Glutamatergic neuron (in vitro differentiated cells): ENCODE data around the gene GNAL. TPM values are rescaled to one million over a fixed set of nuclear protein-coding genes. Genes with fewer than 3 reads are reported as not detected.

Source experiments
- DNase-seq: peaks from one replicate; pipeline ENCODE4 v3.0.0; 2022
- H3K27ac Mint-ChIP-seq: one replicate; pipeline ENCODE4 v1.8.0; 2020; ENCODE audit warnings: mild to moderate bottlenecking, mixed read lengths, inconsistent platforms; ENCODE audit not compliant: unreplicated experiment
- H3K27me3 Mint-ChIP-seq: one replicate; pipeline ENCODE4 v1.8.0; 2020; ENCODE audit warnings: mild to moderate bottlenecking, moderate library complexity, mixed read lengths, inconsistent platforms; ENCODE audit not compliant: unreplicated experiment
- H3K36me3 Mint-ChIP-seq: one replicate; pipeline ENCODE4 v1.8.0; 2020; ENCODE audit warnings: mild to moderate bottlenecking, mixed read lengths, inconsistent platforms; ENCODE audit not compliant: unreplicated experiment
- H3K4me1 Mint-ChIP-seq: one replicate; pipeline ENCODE4 v1.8.0; 2020; ENCODE audit warnings: mild to moderate bottlenecking, low read depth, mixed read lengths, inconsistent platforms; ENCODE audit not compliant: unreplicated experiment
- H3K4me3 Mint-ChIP-seq: one replicate; pipeline ENCODE4 v1.8.0; 2020; ENCODE audit warnings: mild to moderate bottlenecking, mixed read lengths, inconsistent platforms; ENCODE audit not compliant: unreplicated experiment
- H3K9me3 Mint-ChIP-seq: one replicate; pipeline ENCODE4 v1.8.0; 2020; ENCODE audit warnings: mild to moderate bottlenecking, moderate library complexity, mixed read lengths, inconsistent platforms; ENCODE audit not compliant: unreplicated experiment
- total RNA-seq: library from RNA; stranded (reverse); fragmentation: NEBNext Ultra II Directional; extraction: Animal tissue kit (Norgen Biotek cat#: 25700); gene quantifications from one replicate; pipeline ENCODE4 v1.2.1, GENCODE V29; 2021; ENCODE audit not compliant: unreplicated experiment
- TF ChIP-seq, protein P1 (sequence below): fragments of 200-600 bp; sonication (generic); IDR thresholded peaks from one replicate; pipeline ENCODE4 v1.5.0; 2021; ENCODE audit not compliant: partially characterized antibody, unreplicated experiment

GNAL gene
- total RNA-seq, 1 donor from 2014 or later = 52.5 TPM

DNA sequence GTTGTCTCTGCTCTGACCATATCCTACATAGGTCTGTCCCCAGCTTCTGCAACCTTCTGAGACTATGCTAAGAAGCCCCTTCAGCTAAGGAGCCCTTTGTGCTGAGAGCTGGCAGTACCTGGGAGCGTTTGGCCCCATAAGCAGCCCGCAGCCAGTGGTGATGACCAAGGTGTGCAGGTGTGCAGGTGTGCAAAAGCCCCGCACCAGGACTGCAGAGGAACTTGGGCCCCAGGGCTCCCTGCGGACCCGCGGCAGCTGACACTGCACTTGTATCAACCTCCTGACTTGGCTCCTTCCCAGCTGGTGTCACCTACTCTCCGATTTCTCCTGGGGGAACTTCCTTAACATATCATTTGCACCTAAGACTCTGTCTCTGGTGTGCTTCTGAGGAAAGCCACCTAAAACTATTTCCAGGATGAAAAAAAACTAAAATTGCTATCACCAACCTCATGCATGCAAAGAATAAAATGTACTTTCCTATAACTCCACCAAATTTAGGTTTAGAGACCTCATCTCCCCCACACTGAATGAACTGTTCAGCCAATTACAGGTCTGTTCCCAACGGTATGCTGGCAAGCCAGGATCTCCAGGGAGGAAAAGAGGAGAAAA, 16.1 kb upstream of the GNAL start:
- no peak for DNase-seq
- peaks cover 28% of the 10 kb centered on the region for H3K4me1 Mint-ChIP-seq
- no peak overlapping the region for H3K27ac Mint-ChIP-seq

DNA sequence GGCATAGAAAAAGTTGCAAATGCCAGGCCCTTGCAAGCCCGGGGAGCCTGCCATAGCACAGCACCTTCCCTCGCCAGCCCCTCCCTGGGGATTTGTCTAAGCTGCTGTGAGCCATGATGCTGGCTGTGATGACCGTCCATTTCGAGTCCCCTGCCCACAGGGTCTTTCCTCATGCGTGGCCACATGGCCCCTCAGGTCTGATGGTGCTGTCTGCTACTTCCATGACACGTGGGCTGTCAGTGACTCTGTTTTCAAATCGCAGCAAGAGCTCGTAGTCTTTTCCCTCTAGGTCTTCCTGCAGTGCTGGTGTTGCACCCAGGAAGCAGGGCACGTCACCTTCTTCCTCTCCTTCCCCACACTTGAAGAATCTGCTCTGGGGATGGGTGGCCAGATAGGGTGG, 15.5 kb upstream of the GNAL start:
- H3K27ac Mint-ChIP-seq = no peak overlapping the region
- H3K4me1 Mint-ChIP-seq = peaks cover 24% of the 10 kb centered on the region
- no peak overlapping the region for H3K4me3 Mint-ChIP-seq
- H3K36me3 Mint-ChIP-seq = no peaks in the 10 kb centered on the region
- H3K27me3 Mint-ChIP-seq = no peaks in the 10 kb centered on the region
- no peak for DNase-seq
- H3K9me3 Mint-ChIP-seq = peaks cover 3% of the 10 kb centered on the region
- TF ChIP-seq, protein P1, sequence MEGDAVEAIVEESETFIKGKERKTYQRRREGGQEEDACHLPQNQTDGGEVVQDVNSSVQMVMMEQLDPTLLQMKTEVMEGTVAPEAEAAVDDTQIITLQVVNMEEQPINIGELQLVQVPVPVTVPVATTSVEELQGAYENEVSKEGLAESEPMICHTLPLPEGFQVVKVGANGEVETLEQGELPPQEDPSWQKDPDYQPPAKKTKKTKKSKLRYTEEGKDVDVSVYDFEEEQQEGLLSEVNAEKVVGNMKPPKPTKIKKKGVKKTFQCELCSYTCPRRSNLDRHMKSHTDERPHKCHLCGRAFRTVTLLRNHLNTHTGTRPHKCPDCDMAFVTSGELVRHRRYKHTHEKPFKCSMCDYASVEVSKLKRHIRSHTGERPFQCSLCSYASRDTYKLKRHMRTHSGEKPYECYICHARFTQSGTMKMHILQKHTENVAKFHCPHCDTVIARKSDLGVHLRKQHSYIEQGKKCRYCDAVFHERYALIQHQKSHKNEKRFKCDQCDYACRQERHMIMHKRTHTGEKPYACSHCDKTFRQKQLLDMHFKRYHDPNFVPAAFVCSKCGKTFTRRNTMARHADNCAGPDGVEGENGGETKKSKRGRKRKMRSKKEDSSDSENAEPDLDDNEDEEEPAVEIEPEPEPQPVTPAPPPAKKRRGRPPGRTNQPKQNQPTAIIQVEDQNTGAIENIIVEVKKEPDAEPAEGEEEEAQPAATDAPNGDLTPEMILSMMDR = no peak

More for the DNA sequence above, 16.1 kb upstream of the GNAL start:
- Mint-ChIP-seq H3K4me3 (no peak overlapping the region), H3K36me3 (no peaks in the 10 kb centered on the region), H3K9me3 (peaks cover 3% of the 10 kb centered on the region), H3K27me3 (no peaks in the 10 kb centered on the region)
- TF ChIP-seq, protein P1 = no peak

DNA sequence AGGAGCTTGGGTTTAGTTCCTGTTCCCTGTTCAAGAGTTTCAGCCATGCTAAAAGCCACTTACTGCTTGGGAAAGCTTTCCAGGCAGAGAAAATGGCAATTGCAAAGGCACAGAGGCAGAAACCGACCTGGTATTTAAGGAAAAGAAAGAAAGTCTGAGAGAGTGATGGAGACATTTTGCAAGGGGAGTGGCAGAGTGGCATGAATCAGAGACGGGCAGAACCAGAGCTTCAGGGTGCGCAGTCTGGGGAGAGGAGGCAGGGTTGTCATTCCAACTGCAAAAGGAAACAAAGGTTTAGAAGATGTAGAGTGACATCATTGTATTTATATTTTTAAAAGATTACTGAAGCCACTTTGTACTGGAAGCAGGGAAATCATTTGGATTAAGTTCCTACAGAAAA, 14.9 kb upstream of the GNAL start:
- no peak overlapping the region for H3K27ac Mint-ChIP-seq
- no peak overlapping the region for H3K4me3 Mint-ChIP-seq
- no peaks in the 10 kb centered on the region for H3K36me3 Mint-ChIP-seq
- TF ChIP-seq, protein P1 = no peak
- peaks cover 3% of the 10 kb centered on the region for H3K9me3 Mint-ChIP-seq
- DNase-seq = no peak
- peaks cover 22% of the 10 kb centered on the region for H3K4me1 Mint-ChIP-seq
- peaks cover 2% of the 10 kb centered on the region for H3K27me3 Mint-ChIP-seq

DNA sequence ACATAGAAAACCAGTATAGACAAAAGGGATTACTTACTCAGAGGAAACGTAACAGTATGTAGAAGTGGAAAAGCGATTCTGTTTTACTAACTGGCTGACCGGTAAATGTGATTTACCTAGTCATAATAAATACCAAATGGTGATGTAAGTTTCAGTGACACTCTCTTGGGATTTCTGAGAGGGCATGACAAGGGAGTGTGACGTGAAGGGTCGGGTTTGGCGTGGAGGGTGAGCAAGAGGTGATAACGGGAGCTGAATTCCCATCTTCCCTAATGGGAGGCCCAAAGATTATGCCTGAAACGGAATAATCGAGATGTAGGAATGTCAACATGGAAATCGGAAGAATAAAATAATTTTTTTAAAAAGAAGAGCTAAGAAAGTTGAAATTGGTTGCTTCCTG, 12.7 kb upstream of the GNAL start:
- peaks cover 2% of the 10 kb centered on the region for H3K9me3 Mint-ChIP-seq
- H3K4me1 Mint-ChIP-seq = peaks cover 12% of the 10 kb centered on the region
- no peak overlapping the region for H3K27ac Mint-ChIP-seq
- no peak for DNase-seq
- H3K36me3 Mint-ChIP-seq = no peaks in the 10 kb centered on the region
- TF ChIP-seq, protein P1 = no peak
- peaks cover 3% of the 10 kb centered on the region for H3K27me3 Mint-ChIP-seq
- H3K4me3 Mint-ChIP-seq = no peak overlapping the region

DNA sequence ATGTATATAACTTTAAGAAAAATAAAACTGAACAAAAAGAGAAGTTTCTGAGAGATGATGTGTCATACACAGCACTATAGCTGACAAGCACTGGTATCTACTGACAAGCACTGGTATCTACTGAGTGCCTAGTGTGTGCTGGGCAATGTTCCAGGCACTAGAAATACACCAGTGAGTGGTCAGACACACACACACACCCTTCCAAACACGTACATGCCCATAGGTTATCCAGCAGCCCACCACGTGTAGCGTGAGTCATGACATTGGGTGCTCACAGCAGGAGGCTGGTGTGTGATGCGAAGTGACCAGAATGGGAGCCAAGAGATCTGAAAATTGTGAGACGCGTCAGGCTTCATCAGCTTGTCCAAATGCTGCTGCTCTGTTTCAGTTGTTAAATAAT, 12.2 kb upstream of the GNAL start:
- H3K27ac Mint-ChIP-seq = no peak overlapping the region
- TF ChIP-seq, protein P1 = no peak
- H3K4me1 Mint-ChIP-seq = peaks cover 12% of the 10 kb centered on the region
- no peaks in the 10 kb centered on the region for H3K36me3 Mint-ChIP-seq
- peaks cover 2% of the 10 kb centered on the region for H3K9me3 Mint-ChIP-seq
- peaks cover 3% of the 10 kb centered on the region for H3K27me3 Mint-ChIP-seq
- DNase-seq = no peak
- no peak overlapping the region for H3K4me3 Mint-ChIP-seq
